HEK293T (cell line): ENCODE data around the gene RNU1-3.
"Not testable (repeated sequence)": the region's sequence is repeated elsewhere in the genome, so short reads cannot be mapped to it uniquely, and the experiment has no call there.

Experiments
- ARNT ChIP-seq: fragments of 450-650 bp; IDR thresholded peaks from 2 replicates; pipeline ENCODE4 v1.6.1; 2017; ENCODE audit warnings: mild to moderate bottlenecking
- BHLHE40 ChIP-seq: fragments of 450-650 bp; IDR thresholded peaks from 2 replicates; pipeline ENCODE4 v1.6.1; 2016; ENCODE audit warnings: mild to moderate bottlenecking, moderate library complexity, borderline replicate concordance
- CTBP1 ChIP-seq: fragments of 450-650 bp; IDR thresholded peaks from 2 replicates; pipeline ENCODE4 v1.6.1; 2016; ENCODE audit warnings: borderline replicate concordance
- ELF4 ChIP-seq: fragments of 450-650 bp; IDR thresholded peaks from 2 replicates; pipeline ENCODE4 v1.6.1; 2017; ENCODE audit warnings: antibody characterized with exemption
- FOXA1 ChIP-seq: fragments of 450-650 bp; IDR thresholded peaks from 2 replicates; pipeline ENCODE4 v1.6.1; 2016; ENCODE audit warnings: mild to moderate bottlenecking
- FOXK2 ChIP-seq: fragments of 450-650 bp; IDR thresholded peaks from 2 replicates; pipeline ENCODE4 v1.6.1; 2016; ENCODE audit warnings: mild to moderate bottlenecking
- FOXM1 ChIP-seq: fragments of 450-650 bp; IDR thresholded peaks from 2 replicates; pipeline ENCODE4 v1.6.1; 2017; ENCODE audit warnings: mild to moderate bottlenecking, borderline replicate concordance
- L3MBTL2 ChIP-seq: fragments of 450-650 bp; conservative IDR thresholded peaks from 2 replicates; pipeline ENCODE4 v1.6.1; 2016; ENCODE audit warnings: mild to moderate bottlenecking
- NFRKB ChIP-seq: fragments of 450-650 bp; IDR thresholded peaks from 2 replicates; pipeline ENCODE4 v1.6.1; 2016; ENCODE audit warnings: mild to moderate bottlenecking, moderate library complexity
- SUZ12 ChIP-seq: fragments of 450-650 bp; IDR thresholded peaks from 2 replicates; pipeline ENCODE4 v1.6.1; 2016; ENCODE audit warnings: mild to moderate bottlenecking
- TARDBP ChIP-seq: fragments of 450-650 bp; IDR thresholded peaks from 2 replicates; pipeline ENCODE4 v1.6.1; 2016

- TF ChIP-seq SUZ12, TARDBP, FOXM1, ELF4, ARNT, CTBP1, FOXK2, FOXA1, BHLHE40, L3MBTL2, NFRKB: not testable (repeated sequence)
Observed at GRCh38 chr1:16673976-16674375, 7.2 kb upstream of the RNU1-3 start.
